GM21576 (cell line): ENCODE measurements around the gene TRIM43B.
A peak's percentile ranks its signal among the peaks of the same experiment; 100 is the strongest.
"Not testable (repeated sequence)": the region's sequence is repeated elsewhere in the genome, so short reads cannot be mapped to it uniquely, and the experiment has no call there.

ENCODE experiments used
- ATAC-seq: cut with Tn5 transposase; IDR thresholded peaks from one replicate; pipeline ENCODE4 v1.9.1; 2021; ENCODE audit warnings: mild to moderate bottlenecking, moderate library complexity; ENCODE audit not compliant: unreplicated experiment

The TRIM43B gene

DNA sequence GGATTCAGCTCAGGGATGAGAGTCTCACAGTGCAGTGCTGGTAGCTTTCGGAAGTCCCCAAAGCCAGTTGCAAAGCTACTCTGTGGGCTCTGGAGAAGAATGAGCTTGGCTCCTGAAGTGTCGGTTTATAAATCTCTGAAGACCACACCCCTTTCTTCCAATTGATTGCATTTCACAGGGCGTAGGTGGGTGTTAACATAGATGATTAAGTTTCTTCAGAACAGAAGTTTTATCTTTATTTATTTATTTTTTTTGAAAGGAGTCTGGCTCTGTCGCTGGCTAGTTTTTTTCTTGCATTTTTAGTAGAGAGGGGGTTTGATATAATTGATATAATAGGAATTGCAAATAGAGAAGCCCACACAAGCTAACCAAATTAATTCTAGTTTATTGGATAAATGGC lies at the start of gene TRIM43B:
TSS of gene TRIM43B (minus strand) at position 101 of the 400 bp plus-strand sequence. CDS start 2,040 bp downstream, outside the sequence.
- not testable (repeated sequence) for ATAC-seq

GRCh38 chr2:95531254-95531771 lies 46.8 kb upstream of the TRIM43B start:
- ATAC-seq, result peak; percentile 1

GRCh38 chr2:95530734-95531133 lies 46.2 kb upstream of the TRIM43B start:
- ATAC-seq, result peak; percentile 58

GRCh38 chr2:95526360-95527341 lies 42.1 kb upstream of the TRIM43B start:
- ATAC-seq, result peak; percentile 50

DNA sequence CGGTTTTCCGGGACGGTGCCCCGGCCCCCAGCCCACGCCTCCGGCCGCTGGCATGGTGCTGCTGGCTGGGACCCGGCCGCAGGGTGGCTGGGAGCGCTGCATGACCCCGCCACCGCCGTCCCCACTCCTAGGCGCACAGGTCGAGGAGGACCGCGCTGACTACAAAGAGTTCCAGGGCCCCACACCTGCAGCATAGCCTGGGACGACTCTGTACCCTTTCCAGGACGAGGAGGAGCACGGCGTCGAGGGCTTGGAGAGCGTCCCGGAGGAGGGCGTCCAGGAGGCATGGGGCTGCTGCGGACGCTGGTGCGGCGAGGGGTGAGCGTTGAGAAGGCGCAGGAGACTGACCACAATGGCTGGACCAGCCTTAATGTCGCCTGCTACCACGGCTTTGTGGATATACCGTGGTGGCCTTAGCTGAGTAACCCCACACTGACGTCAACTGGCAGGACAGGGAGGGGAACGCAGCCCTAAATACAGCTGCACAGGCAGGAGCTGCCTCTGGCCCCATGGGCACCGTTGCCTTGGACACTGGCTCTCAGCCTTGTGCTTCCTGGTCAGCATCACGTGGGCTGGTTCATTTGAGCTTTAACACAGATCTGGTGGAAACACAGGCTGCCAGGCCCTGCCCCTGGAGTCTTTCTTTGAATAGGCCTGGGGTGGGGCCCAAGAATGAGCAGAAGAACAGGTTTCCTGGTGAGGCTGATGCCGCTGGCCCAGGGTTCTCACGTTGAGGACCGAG lies 40.9 kb upstream of the TRIM43B start:
- no peak for ATAC-seq

DNA sequence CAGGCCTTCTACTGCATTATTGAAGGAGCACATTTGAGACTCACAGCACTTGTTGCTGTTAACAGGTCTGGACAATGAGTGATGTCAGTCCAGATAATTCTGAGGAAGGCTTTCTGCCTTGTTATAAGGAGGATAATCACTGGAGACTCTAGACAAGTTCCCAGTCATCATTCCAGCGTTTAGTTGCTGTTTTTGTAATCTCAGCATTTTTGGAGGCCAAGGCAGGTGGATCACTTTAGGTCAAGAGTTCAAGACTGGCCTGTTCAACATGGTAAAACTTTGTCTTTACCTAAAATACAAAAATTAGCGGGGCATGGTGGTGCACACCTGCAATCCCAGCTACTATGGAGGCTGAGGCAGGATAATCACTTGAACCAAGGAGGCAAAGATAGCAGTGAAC lies 39.6 kb upstream of the TRIM43B start:
- ATAC-seq, result no peak

DNA sequence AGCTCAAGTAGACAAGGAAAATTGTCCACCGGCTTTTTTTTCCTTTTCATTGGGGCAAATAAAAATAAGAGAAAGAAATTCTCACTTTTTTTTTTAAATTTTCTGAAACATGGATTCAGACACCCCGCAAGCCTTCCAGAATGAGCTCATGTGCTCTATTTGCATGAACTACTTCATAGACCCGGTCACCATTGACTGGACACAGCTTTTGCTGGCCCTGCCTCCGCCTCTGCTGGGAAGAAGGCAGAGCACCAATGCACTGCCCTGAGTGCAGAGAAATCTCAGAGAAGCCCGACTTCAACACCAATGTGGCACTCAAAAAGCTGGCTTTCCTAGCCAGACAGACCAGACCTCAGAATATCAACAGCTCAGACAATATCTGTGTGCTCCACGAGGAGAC lies 30.2 kb upstream of the TRIM43B start:
- no peak for ATAC-seq

DNA sequence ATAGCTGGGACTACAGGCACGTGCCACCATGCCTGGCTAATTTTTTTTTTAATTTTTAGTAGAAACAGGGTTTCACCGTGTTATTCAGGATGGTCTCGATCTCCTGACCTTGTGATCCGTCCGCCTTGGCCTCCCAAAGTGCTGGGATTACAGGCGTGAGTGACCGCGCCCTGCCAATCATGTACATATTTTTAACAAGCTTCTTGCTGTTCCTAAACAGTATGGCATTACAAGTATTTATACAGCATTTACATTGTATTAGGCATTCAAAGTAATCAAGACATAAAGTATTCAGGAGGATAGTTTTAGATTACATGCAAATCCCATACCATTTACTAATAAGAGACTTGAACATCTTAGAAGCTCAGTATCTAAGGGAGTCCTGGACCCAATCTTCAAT lies 29.7 kb upstream of the TRIM43B start:
- ATAC-seq, result not testable (repeated sequence)

GRCh38 chr2:95509408-95509807 lies 24.9 kb upstream of the TRIM43B start:
- ATAC-seq, result no peak

DNA sequence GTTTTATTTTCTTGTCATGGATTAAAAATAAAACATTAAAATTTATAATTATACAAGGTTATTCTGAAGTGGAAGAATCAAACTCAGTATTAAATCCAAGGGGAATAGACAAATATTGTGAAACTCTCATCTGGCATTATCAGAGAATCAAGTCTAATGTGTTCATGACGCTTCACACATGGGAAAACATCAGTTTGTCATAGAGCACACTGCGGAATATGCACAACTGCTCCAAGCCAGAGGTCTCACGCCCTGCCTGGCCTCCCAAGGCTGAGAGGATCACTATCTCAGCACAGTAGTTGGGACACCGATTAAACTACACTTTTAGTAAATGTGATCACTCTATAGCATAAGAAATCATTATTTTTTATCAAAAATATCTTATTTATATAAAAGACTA lies 20.7 kb upstream of the TRIM43B start:
- ATAC-seq, result no peak

DNA sequence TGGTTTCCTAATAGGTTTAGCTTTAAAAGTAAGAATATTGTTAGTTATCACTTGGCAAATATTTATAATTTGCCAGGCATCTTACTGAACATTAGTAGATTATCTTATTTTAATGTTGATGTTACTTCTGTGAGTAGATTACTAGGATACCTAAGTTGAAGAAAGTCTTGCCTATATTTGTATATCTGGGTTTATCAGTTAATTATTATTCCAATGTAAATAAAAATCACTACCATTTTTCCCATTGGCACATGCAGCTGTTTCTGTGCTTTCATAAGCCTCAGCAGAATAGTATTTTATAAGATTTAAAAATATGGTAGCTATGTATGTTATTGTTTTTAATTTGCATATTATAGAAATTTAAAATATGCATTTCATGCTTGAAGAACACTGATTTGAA lies 16.3 kb upstream of the TRIM43B start:
- no peak for ATAC-seq

- ATAC-seq, result not testable (repeated sequence)
Measured at GRCh38 chr2:95492076-95492475, 7.5 kb upstream of the TRIM43B start.

- ATAC-seq, result not testable (repeated sequence)
Measured at GRCh38 chr2:95475025-95475424, 9.5 kb downstream of the TRIM43B start.

DNA sequence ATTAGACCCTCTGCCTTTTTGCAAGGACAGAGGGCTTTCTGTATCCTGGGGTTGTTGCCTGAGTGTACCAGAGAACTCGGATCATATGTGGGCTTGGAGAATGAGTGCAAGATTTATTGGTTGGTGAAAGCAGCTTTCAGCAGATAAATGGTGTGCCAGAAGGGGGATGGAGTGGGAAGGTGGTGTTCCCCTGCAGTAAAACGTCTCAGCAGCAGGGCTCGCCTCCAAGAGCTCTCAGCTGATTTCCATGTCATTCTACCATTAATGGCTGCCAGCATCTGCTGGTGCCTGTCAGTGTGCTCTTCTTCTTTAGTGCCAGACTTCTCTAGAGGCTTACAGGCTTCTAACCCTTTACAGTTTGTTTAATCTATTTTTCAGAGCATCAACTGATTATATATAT lies 16.6 kb downstream of the TRIM43B start:
- not testable (repeated sequence) for ATAC-seq

DNA sequence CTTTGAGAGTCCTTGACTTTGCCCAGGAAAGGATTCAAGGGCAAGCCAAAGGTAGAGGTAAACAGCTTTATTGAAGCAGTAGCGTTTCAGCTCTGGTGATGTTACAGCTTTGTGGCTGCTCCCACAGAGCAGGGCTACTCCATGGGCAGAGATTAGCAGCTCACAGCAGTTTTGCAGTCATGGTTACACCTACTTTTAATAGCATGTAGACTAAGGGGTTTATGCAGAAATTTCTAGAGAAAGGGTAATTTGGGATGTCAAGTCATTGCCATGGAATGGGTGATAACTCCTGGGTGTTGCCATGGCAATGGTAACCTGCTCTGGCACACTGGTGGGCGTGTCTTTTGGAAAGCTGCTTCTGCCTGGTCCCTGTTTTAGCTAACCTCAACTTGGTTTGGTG lies 18.0 kb downstream of the TRIM43B start:
- ATAC-seq, result not testable (repeated sequence)

GRCh38 chr2:95463292-95463691 lies 21.3 kb downstream of the TRIM43B start:
- ATAC-seq, result not testable (repeated sequence)

- not testable (repeated sequence) for ATAC-seq
Measured at GRCh38 chr2:95445317-95445716, 39.2 kb downstream of the TRIM43B start.

- ATAC-seq, result not testable (repeated sequence)
Measured at GRCh38 chr2:95442474-95443099, 42.0 kb downstream of the TRIM43B start.

- ATAC-seq, result not testable (repeated sequence)
Measured at GRCh38 chr2:95435872-95436209, 48.7 kb downstream of the TRIM43B start.

GRCh38 chr2:95435162-95435871 lies 49.2 kb downstream of the TRIM43B start:
- ATAC-seq, result not testable (repeated sequence)
